8988T (cell line): Measurements from ENCODE around the gene KRTAP10-9.
"Not testable (repeated sequence)": the region's sequence is repeated elsewhere in the genome, so short reads cannot be mapped to it uniquely, and the experiment has no call there.

Experiments used
- DNase-seq: peaks from one replicate; pipeline ENCODE4 v3.0.0; 2011

The KRTAP10-9 gene, protein sequence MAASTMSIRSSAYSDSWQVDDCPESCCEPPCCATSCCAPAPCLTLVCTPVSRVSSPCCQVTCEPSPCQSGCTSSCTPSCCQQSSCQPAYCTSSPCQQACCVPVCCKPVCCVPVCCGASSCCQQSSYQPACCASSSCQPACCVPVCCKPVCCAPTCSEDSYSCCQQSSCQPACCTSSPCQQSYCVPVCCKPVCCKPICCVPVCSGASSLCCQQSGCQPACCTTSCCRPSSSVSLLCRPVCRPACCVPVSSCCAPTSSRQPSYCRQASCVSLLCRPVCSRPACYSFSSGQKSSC

DNA sequence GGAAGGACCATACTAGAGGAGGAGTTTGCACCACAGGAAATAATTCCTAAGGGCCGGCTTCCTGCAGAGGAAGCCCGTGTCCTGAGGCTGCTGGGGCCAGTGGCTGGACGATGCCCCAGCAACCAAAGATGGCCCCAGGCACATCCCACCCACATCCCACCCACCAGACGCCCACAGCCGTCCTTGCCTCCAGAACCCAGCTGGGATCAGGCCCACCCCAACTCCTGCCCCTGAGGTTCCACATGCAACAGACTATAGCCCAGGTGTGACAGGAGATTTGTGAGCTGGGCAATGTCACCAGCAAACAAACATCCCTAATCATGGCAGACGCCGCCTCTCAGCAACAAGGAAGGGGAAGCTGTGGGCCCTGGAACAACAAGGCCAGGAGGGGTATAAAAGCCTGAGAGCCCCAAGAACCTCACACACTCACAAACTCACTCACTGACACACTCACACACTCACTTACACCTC lies at the start of gene KRTAP10-9:
Gene KRTAP10-9, plus strand, starts transcription at position 421 of the 471 bp plus-strand sequence. CDS start 79 bp downstream, outside the sequence.
- no peak for DNase-seq

DNA sequence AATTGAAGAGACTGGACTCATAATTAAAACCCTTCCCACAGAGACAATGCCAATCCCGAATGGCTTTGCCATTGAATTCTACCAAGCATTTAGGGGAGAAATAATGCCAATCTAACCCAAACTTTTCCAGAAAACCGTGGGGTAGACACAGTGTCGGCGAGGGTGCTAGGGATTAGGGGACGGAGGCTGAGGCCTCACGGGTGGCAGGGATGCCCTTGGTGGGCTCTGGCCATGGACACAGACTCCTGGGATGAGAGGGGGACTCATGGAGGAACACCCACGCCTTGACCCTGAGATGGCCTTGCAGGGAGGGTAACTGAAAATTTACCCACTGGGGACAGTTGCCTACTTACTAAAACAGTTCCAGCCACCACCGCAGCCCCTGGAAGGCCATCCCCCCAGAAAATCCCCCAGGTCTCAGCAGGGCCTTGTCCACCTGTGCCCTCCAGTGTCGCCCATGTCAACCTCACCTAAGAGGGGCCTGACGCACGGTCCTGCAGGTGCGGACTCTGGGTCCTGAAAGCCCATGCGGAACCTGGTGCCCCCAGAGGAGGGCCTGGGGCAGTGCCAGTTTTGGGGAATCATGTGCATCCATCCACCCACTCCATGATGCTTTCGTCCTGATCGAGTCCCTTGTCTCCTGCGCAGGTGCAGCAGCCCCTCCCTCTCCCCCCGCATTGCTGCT lies 48.4 kb upstream of the KRTAP10-9 start:
- DNase-seq = no peak

DNA sequence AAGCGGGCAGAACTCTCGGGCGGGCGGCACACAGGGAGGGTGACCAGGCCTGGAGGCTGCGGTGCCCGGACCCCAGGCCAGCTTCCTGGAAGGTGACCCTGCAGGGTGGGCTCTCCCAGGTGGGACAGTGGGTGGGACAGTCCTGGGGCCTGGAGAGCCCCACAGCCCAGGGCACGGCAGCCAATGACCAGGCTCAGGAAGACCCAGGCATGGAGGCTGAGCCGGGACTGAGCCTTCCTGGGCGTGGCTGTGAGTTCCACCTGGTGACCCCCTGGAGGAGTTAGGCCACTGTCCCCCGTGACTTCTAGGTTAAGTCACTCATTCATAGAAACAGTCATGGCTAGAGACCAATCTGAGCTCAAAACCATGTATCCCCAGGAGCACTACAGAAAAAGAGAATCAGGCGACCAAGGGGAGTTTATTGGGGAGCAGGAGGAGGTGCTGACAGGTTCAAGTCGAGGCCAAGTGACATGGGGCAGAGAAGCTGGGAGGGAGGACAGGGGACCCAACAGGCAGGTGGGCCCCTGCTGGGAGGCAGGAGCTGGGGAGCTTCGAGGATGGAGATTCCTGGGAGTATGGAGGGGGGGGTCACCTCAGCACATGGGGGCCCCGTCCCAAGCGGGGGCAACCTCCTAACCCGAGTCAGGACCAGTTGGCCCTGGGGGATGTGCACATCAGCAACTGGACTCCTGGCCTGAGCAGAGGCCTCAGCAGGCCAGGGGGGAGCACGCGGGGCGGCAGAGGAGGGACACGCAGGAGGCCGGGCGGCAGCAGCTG lies 47.6 kb upstream of the KRTAP10-9 start:
- no peak for DNase-seq

DNA sequence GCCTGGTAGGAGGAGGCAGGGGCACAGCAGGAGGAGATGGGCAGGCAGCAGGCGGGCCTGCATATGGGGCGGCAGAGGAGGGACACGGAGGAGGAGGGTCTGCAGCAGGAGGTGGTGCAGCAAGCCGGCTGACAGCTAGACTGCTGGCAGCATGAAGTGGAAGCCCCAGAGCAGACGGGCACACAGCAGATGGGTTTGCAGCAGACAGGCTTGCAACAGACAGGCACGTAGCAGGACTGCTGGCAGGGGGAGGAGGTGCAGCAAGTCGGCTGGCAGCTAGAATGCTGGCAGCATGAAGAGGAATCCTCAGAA lies 47.1 kb upstream of the KRTAP10-9 start:
- DNase-seq = no peak

DNA sequence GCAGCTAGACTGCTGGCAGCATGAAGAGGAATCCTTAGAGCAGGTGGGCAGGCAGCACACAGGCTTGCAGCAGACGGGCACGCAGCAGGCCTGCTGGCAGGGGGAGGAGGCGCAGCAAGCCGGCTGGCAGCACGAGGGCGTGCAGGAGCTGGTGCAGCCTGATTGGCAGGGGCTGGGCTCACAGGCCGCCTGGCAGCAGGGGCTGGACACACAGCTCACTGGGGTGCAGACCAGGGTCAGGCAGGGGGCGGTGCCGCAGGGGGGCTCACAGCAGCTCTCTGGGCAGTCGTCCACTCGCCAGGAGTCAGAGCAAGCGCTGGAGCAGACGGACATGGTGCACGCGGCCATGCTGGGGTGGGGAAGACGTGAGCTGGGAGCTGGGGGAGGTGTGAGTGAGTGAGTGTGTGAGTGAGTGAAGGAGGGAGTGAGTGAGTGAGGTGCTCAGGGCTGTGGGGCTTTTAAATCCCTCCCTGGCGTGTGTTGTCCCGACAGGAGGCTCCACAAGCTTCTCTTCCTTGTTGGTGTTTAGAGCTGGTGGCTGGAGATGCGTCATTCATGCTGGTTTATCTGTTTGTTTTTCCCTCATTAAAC lies 46.6 kb upstream of the KRTAP10-9 start, which contains the start of gene KRTAP10-5:
Gene KRTAP10-5, minus strand, starts transcription at position 374 of the 591 bp plus-strand sequence. Its CDS starts 26 bp downstream, at position 348.
- DNase-seq = not testable (repeated sequence)

DNA sequence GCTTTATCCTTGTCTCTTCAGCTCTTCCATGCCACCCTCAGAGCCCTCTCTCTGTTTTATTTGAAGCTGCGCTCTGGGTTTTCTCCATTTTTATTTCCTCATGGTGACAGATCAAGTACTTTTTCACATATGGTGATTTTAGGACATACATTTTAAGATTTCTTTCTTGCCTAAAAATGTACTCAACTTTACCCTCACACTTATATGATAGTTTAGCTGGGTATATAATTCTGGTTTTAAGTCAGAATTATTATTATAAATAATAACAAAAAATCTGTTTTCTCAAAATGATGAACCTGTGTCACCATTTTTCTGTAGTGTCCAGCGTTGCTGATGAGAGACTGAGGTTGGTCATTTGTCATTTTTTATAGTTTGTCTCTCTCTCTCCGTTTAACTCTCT lies 45.7 kb upstream of the KRTAP10-9 start:
- no peak for DNase-seq

DNA sequence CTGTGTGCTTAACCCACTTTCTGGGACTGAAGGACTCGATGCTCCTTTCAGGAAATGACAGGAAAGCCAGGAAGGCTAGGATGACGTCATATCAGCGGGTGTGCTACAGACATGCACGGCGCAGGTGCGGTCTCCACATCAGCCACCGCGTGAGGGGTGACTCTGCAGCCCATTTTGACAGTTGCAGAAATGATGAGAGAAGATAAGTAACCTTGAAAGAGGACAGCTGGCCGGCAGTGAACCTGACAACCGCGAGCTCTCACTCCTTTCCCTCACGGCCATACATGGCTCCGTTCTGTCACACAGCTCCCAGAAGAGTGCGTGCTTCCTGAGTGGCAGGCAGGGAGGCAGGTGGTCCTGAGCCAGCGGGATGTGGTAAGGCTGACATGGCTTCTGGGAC lies 44.8 kb upstream of the KRTAP10-9 start:
- DNase-seq = no peak

DNA sequence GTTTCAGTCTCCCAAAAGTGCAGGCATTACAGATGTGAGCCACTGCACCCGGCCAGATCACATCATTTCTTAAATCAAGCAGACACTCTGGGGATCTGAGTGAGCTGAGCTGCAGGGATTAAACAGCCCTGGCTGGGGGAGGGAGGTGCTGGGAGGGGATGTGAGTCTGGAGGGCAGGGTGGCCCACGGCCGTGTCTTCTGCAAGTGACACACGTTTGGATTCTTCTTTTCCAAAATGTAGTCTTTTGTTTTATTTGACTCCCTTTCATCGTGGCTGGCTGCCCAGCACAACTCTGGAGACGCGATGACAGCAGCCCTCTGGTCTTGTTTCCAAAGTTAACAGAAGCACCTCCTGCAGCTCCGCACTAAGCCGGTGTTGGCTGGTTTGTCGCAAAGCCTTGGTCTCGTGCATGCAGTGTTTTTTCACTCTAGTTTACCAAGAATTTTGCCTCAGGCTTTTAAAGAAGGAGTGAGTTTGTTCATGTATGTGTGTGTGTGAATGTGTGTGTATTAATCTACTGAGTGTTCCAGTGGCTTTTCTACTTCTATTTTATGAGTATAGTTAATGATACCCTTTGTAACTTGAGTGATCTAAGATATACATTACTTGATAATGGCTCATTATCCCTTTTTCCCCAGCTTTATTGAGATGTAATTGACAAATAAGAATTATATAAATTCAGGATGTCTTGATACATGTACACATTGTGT lies 43.6 kb upstream of the KRTAP10-9 start:
- no peak for DNase-seq

DNA sequence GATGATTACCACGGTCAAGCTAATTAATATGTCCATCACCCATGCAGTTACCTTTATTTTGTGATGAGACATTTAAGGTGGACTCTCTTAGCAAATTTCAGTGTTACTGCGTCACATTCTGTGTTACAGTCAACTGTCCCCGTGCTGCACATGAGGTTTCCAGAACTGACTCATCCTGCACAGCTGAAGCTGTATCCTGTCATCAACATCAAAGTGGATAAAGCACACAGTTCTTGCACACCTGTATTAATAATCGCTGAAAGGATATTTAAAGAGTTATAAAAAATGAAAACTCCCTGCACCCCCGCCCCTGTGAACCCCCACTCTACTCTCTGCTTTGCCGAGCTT lies 43.1 kb upstream of the KRTAP10-9 start:
- DNase-seq = no peak

DNA sequence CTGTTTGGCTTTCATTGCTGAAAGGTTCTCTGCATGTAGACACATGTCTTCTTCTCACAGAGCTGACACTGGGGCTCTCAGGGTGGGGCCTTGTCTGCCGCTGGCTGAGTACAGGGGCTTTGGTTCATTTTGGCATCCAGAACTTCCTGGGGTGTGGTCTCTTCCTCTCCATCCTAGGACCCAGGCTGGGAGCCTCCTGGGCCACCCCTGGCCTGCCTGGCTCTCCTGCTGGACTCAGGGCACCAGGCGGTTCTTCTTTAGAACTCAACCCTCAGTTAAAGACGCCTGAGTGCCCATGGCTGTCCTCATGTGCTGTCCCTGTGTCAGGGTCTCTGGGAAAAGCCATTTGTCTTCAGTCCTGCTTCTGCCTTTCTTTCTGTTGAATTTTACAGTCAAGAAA lies 41.0 kb upstream of the KRTAP10-9 start:
- no peak for DNase-seq

DNA sequence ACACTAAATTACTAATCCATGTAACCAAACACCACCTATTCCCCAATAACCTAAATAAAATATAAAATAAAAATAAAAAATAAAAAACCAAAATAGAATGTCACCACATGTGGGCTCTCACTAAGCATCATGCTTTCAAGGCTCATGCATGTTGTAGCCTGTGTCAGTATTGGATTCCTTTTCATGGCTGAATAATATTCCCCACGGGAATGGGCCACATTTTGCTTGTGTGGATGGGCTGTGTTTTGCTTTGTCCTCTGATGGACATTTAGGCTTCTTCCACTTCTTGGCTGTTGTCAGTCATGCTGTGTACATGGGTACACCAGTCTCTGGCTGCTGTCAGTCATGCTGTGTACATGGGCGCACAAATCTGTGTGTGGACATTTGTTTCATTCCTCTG lies 37.8 kb upstream of the KRTAP10-9 start:
- no peak for DNase-seq

DNA sequence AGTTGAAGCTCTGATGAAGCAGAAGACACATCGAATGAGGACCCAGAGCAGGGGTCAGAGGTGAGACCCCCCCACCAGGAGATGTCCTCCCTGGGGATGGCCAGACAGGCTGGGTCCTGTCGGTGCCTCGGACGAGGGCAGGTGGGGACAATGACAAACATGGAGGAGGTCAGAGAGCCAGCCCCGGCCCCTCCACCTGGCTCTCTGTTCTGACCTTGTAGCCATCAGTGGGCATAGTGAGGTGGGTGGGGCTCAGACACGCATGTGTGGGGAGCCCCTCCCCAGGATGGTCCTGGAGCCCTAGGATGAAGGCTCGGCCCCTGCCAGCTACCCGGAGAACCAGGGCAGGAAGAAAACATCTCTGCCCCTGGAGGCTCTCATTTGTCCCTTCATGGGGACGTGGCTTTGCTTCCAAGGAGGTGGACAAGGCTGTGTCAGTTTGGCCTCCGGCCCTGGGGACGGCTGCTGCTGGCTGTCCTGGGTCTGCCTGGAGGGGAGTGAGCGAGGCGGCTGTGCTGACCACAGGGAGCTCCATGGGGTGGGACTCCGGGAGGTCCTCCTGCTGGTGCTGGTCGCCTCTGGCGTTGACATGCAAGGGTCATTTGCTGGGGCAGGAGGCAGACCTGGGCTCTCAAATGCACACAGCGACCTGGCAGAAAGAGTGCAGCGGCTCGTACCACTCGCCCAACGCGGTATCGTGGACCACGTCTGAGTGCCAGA lies 37.1 kb upstream of the KRTAP10-9 start:
- DNase-seq = no peak

DNA sequence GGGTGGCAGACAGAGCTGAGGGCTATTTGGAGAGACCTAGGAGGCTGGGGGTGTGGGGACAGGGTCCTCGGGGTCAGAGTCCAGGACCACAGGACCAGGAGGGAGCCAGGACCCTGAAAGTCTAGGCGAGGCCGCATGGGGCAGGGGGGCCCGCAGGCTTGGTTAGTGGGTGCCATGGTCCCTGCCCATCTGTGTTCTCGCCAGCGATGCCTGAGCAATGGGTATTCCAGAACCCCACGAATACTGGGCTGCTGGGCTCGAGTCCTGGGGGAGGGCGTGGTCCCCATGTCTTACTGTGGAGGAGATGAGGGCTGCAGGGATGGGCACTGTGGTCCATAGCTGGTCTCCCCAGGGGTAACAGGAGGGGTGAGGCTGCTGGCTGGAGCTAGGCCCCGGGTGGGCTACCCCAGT lies 36.6 kb upstream of the KRTAP10-9 start:
- no peak for DNase-seq

DNA sequence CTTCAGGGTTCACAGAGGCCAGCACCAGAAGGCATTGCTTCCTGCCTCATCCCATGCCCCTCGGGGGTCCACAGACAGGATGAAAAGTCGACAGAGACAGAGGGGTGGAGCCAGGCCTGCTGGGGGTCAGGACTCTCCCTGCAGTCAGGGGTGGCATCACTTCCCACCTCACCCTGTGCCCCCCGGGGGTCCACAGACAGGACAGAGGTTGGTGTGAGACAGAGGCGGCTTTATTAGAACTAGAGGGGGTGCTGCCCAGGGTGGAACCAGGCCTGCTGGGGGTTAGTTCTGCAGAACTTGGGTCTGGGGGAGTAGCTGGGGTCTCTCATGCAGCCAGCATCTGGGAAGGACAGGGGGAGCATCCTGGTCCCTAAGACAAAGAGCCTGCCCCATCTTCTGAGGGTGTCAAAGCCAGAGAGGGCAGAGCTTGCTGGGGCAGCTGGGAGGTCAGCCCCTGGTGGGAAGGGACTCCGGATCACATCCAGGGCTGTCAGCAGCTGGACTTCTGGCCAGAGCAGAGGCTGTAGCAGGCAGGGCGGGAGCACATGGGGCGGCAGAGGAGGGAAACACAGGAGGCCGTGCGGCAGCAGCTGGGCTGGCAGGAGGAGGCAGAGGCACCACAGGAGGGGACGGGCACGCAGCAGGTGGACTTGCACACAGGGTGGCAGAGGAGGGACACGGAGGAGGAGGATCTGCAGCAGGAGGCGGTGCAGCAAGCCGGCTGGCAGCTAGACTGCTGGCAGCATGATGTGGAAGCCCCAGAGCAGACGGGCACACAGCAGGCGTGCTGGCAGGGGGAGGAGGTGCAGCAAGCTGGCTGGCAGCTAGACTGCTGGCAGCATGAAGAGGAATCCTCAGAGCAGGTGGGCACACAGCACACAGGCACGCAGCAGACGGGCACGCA lies 35.7 kb upstream of the KRTAP10-9 start:
- DNase-seq = not testable (repeated sequence)

DNA sequence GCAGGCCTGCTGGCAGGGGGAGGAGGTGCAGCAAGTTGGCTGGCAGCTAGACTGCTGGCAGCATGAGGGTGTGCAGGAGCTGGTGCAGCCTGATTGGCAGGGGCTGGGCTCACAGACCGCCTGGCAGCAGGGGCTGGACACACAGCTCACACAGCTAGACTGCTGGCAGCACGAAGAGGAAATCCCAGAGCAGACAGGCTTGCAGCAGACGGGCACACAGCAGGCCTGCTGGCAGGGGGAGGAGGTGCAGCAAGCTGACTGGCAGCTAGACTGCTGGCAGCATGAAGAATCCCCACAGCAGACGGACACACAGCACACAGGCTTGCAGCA lies 35.1 kb upstream of the KRTAP10-9 start:
- DNase-seq = not testable (repeated sequence)

DNA sequence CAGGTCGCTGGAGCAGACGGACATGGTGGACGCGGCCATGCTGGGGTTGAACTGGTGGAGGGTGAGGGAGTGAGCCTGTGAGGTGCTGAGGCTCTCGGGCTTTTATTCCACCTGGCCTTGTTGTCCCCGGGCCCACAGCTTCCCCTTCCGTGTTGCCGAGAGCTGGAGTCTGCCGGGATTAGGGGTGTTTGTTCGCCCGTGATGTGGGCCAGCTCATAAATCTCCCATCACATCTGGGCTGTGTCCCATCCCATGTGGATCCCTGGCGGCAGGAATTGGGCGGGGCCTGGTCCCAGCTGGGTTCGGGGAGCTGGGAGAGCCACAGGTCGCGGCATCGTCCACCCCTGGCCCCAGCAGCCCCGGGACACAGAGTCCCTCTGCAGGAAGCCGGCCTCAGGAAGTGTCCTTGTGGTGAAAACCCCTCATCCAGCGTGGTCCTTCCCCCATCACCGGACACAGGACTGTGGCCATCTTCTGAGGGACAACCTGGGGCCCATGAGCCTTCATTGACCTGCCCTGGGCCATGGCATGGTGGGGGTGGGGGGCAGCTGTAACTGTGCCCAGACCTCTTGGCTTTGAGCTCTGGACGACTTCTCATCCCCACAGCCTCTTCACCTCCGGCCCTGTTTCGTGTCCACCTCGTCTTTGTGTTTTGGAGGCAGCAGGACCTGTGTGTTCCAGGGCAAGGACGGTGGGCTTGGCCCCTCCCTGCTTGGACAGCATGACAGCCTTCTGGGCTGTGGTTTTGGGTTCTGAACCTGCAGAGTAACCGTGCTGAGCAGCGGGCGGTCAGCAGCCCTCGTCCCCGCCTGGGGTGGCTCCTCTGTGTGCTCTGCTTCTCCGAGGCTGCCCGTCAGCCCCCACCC lies 34.2 kb upstream of the KRTAP10-9 start, which contains the start of gene KRTAP10-6:
Gene KRTAP10-6, minus strand, starts transcription at position 60 of the 866 bp plus-strand sequence. Its CDS starts 21 bp downstream, at position 39.
- no peak for DNase-seq

DNA sequence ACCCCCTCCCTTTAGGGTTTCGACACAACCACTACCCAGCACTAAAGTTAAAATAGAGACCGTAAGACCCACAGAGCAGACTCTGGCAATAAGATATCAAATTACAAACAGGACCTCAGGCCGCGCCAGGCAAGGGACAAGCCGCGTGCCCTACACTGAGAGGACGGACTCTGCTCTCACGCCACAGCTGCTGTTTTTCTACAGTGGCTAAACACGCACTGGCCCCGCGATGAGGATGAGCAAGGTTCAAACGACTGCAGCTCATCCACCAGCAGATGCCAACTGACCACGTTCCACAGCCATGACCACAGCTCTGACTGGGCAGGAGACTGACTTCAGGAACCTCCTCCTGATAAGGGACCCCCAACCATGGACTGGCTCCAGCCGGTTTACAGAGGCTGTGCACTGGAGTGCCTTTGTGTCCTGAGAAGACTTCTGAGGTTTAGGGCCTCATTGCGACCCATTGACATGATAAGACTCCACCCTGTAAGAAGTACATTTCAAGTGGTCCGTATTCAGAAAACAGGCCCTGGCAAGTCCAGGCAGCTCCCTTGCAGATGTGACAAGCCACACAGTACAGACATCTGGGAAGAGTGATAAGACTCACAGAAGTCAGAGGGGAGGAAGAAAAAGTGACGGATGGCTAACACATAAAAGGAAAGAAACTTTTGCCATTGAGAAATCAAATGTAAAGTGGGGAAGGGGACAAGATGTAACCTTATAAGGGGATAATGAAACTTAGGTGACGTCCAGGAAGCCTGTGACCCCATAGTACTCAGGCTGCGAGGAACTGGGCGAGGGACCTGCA lies 33.1 kb upstream of the KRTAP10-9 start:
- DNase-seq = no peak

DNA sequence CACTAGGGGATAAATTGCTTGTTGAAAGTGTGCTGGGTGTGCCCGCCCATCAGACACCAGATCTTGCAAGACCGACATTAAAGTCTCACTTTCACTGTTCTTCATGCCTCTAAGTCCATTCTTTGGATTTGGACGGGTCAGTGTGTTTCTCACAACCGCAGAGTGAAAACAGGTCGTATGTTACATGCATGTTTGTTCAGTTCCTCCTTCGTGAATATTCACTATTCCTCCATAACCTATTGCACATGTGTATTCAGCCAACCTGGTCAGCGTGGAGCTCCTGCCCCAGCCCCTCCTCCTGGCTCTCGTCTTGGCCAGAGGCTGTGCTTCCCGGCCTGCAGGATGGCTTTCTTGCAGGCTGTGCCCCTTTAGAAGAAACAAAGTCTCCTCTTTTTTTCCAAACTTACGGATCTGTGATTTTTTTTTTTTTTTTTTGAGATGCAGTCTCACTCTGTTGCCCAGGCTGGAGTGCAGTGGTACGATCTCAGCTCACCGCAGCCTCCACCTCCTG lies 32.4 kb upstream of the KRTAP10-9 start:
- no peak for DNase-seq

DNA sequence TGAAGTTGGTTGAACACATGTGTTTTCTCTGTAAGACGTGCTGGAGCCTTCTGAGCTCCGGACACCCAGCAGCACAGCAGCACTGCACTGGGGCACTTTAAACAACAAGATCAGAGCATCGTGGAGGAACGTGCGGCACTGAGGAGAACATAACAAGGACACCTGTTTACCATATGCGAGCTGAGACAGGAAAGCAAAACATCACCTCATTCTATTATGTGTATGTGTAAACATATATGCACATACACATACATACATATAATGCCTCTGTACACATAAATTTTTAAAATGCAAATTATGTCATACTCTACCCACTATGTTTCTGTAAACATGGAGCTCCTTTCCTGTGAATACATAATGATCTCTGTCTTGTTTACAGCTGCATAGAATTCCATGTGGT lies 31.4 kb upstream of the KRTAP10-9 start:
- DNase-seq = no peak
